Activated CD8-positive, alpha-beta memory T cell treated with anti-CD3 and anti-CD28 coated beads for 24 hours (primary cell): ENCODE data around the gene TBC1D7.
"Not testable (repeated sequence)": the region's sequence is repeated elsewhere in the genome, so short reads cannot be mapped to it uniquely, and the experiment has no call there.

Experiments
- DNase-seq: peaks from one replicate; pipeline ENCODE4 v3.0.0-alpha.2; 2020

TBC1D7 gene

GRCh38 chr6:13355999-13356785 is 27.9 kb upstream of the TBC1D7 start:
- DNase-seq, result no peak

- DNase-seq, result no peak
These were observed 27.0 kb upstream of the TBC1D7 start for GRCh38 chr6:13355043-13355945.

- no peak for DNase-seq
These were observed 26.1 kb upstream of the TBC1D7 start for GRCh38 chr6:13354331-13355042.

GRCh38 chr6:13352165-13352564 is 23.8 kb upstream of the TBC1D7 start:
- no peak for DNase-seq

- no peak for DNase-seq
These were observed 22.9 kb upstream of the TBC1D7 start for GRCh38 chr6:13351271-13351670.

- no peak for DNase-seq
These were observed 21.6 kb upstream of the TBC1D7 start for GRCh38 chr6:13349811-13350506.

GRCh38 chr6:13348334-13349113 is 20.2 kb upstream of the TBC1D7 start:
- DNase-seq, result no peak

GRCh38 chr6:13346245-13346644 is 17.9 kb upstream of the TBC1D7 start:
- no peak for DNase-seq

- no peak for DNase-seq
These were observed 14.2 kb upstream of the TBC1D7 start for GRCh38 chr6:13342414-13343019.

- no peak for DNase-seq
These were observed 11.7 kb upstream of the TBC1D7 start for GRCh38 chr6:13339863-13340630.

- no peak for DNase-seq
These were observed 9.7 kb upstream of the TBC1D7 start for GRCh38 chr6:13338038-13338437.

GRCh38 chr6:13336553-13336952 is 8.2 kb upstream of the TBC1D7 start:
- peak; percentile 89 for DNase-seq

GRCh38 chr6:13334953-13335352 is 6.6 kb upstream of the TBC1D7 start:
- DNase-seq, result no peak

- DNase-seq, result no peak
These were observed 4.0 kb upstream of the TBC1D7 start for GRCh38 chr6:13332349-13332706.

- DNase-seq, result no peak
These were observed 3.4 kb upstream of the TBC1D7 start for GRCh38 chr6:13331516-13332348.

- DNase-seq, result no peak
These were observed 492 bp upstream of the TBC1D7 start for GRCh38 chr6:13328875-13329183.

- DNase-seq, result no peak
These were observed 654 bp downstream of the TBC1D7 start for GRCh38 chr6:13327691-13328075.

GRCh38 chr6:13326031-13326586 is 2.2 kb downstream of the TBC1D7 start:
- not testable (repeated sequence) for DNase-seq

GRCh38 chr6:13319891-13320564 is 8.3 kb downstream of the TBC1D7 start:
- DNase-seq, result no peak
